PC-3 (cell line): ENCODE data around the gene USP25. TPM values are rescaled to one million over a fixed set of nuclear protein-coding genes. Genes with fewer than 3 reads are reported as not detected.
A peak's percentile ranks its signal among the peaks of the same experiment; 100 is the strongest.

Experiments used
- ATAC-seq: fragments of 200-7000 bp; cut with Tn5 transposase; 2 replicates; pipeline ENCODE4 v1.9.1; 2020; ENCODE audit warnings: mild to moderate bottlenecking, moderate library complexity
- BruUV-seq: library from RNA; stranded (reverse); fragments of 400-500 nt; replicated peaks from 2 replicates; lab custom pipeline; 2021; lab: Mats Ljungman, UMichigan
- CTCF ChIA-PET: fragments of 300-600 bp; sonication (Branson Sonifier 250); formaldehyde crosslinking; loops from one replicate; lab custom pipeline; 2022; ENCODE audit warnings: antibody characterized with exemption; lab: Charles Lee
- POLR2A ChIA-PET: fragments of 300-600 bp; sonication (Branson Sonifier 250); formaldehyde crosslinking; loops from one replicate; lab custom pipeline; 2022; ENCODE audit warnings: antibody characterized with exemption; ENCODE audit not compliant: unreplicated experiment; lab: Charles Lee
- DNase-seq: peaks from one replicate; pipeline ENCODE4 v3.0.0-alpha.2; 2015
- H2AFZ ChIP-seq: fragments of 300-600 bp; sonication (generic); 2 replicates; pipeline ENCODE4 v1.6.0; 2016; ENCODE audit warnings: antibody characterized with exemption, low read length
- H3F3A ChIP-seq: fragments of 300-600 bp; sonication (generic); one replicate; pipeline ENCODE4 v1.6.0; 2017; ENCODE audit warnings: antibody characterized with exemption, low read length, control low read depth, mild to moderate bottlenecking; ENCODE audit not compliant: unreplicated experiment
- H3K27ac ChIP-seq: fragments of 300-600 bp; sonication (generic); 2 replicates; pipeline ENCODE4 v1.5.1; 2016; ENCODE audit warnings: mild to moderate bottlenecking, low read length
- H3K27me3 ChIP-seq: fragments of 300-600 bp; sonication (generic); 2 replicates; pipeline ENCODE4 v1.6.1; 2016; ENCODE audit warnings: low read length, mixed read lengths
- H3K36me3 ChIP-seq: fragments of 300-600 bp; sonication (generic); 2 replicates; pipeline ENCODE4 v1.6.1; 2016; ENCODE audit warnings: low read depth, mixed run types, low read length, mixed read lengths
- H3K4me1 ChIP-seq: fragments of 300-600 bp; sonication (generic); 2 replicates; pipeline ENCODE4 v1.5.1; 2016; ENCODE audit warnings: low read length; ENCODE audit not compliant: insufficient read depth
- H3K4me2 ChIP-seq: fragments of 300-600 bp; sonication (generic); 2 replicates; pipeline ENCODE4 v1.6.0; 2016; ENCODE audit warnings: low read length
- H3K4me3 ChIP-seq: fragments of 300-600 bp; sonication (generic); 2 replicates; pipeline ENCODE4 v1.5.1; 2016; ENCODE audit warnings: mild to moderate bottlenecking, low read length, mixed read lengths
- H3K79me2 ChIP-seq: fragments of 300-600 bp; sonication (generic); 2 replicates; pipeline ENCODE4 v1.6.1; 2017; ENCODE audit warnings: low read length, mixed read lengths
- H3K9ac ChIP-seq: fragments of 300-600 bp; sonication (generic); 2 replicates; pipeline ENCODE4 v1.6.0; 2016; ENCODE audit warnings: mild to moderate bottlenecking, low read length
- H3K9me2 ChIP-seq: fragments of 300-600 bp; sonication (generic); replicated peaks from 2 replicates; pipeline ENCODE4 v1.6.1; 2016; ENCODE audit warnings: mixed run types, low read length, mixed read lengths
- H3K9me3 ChIP-seq: fragments of 300-600 bp; sonication (generic); 2 replicates; pipeline ENCODE4 v1.6.1; 2016; ENCODE audit warnings: low read length, mixed read lengths
- H4K20me1 ChIP-seq: fragments of 300-600 bp; sonication (generic); 2 replicates; pipeline ENCODE4 v1.6.1; 2016; ENCODE audit warnings: low read length, mixed read lengths
- CTCF ChIP-seq: fragments of 300-600 bp; sonication (generic); conservative IDR thresholded peaks from 2 replicates; pipeline ENCODE4 v1.5.1; 2017; ENCODE audit warnings: antibody characterized with exemption, low read depth, mild to moderate bottlenecking, low read length
- EZH2 ChIP-seq: fragments of 300-600 bp; sonication (generic); IDR thresholded peaks from one replicate; pipeline ENCODE4 v1.6.1; 2017; ENCODE audit warnings: antibody characterized with exemption, mild to moderate bottlenecking, low read length; ENCODE audit not compliant: unreplicated experiment
- EZH2phosphoT487 ChIP-seq: fragments of 300-600 bp; sonication (generic); IDR thresholded peaks from 2 replicates; pipeline ENCODE4 v1.6.1; 2018; ENCODE audit warnings: mild to moderate bottlenecking, antibody characterized with exemption, low read length, borderline replicate concordance
- intact Hi-C: fragments of 100-400 bp; cut with micrococcal nuclease; formaldehyde crosslinking; loops from 2 replicates; pipeline ENCODE4 v1.9.0; 2023
- total RNA-seq: library from RNA; depleted of rRNA; stranded (reverse); fragments of >200 nt; gene quantifications from 2 replicates; pipeline ENCODE4 v1.2.3, GENCODE V29; 2014

Gene USP25
- total RNA-seq, 1 experiment from 2014 or later = 54.4 TPM

DNA sequence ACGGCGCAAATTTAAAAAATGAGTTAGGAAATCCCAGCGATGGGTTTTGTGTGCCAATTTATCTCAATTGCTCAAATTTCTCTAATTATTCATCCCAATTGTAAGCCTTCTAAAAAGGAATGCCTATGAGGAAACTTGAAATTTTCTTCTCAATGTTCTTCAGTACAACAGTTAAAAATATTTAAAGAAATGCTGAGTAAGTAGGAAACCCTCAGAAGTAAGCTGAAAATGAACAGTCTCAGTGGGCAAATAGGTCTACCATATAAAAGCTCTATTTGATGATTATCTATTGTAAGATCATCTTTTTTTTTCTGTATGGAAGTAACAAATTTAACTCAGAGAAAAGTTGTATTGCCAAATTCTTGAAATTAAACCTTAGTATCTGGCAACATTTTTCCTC, 1.7 kb upstream of the USP25 start:
- ATAC-seq = no peak
- Histone ChIP-seq H3K9ac (no peak overlapping the region), H3K9me3 (no peaks in the 10 kb centered on the region), H3K27me3 (no peaks in the 10 kb centered on the region), H3K4me3 (no peak overlapping the region), H3K79me2 (peaks cover 28% of the 10 kb centered on the region), H2AFZ (no peak overlapping the region), H3K4me2 (no peak overlapping the region), H4K20me1 (peaks cover 15% of the 10 kb centered on the region), H3K4me1 (peaks cover 15% of the 10 kb centered on the region), H3F3A (no peaks in the 10 kb centered on the region), H3K9me2 (no peaks in the 10 kb centered on the region), H3K27ac (no peak overlapping the region), H3K36me3 (no peaks in the 10 kb centered on the region)
- intact Hi-C loops = loop anchor here (2.0 kb wide), 2 partner anchors 45 to 61 kb away; no protein-coding TSS in a partner anchor
- ChIA-PET POLR2A (no interaction called here), CTCF (no interaction called here)
- TF ChIP-seq EZH2 = no peak
- no peak for TF ChIP-seq CTCF
- TF ChIP-seq EZH2phosphoT487 = no peak
- no TSS peak for BruUV-seq
- DNase-seq = no peak

DNA sequence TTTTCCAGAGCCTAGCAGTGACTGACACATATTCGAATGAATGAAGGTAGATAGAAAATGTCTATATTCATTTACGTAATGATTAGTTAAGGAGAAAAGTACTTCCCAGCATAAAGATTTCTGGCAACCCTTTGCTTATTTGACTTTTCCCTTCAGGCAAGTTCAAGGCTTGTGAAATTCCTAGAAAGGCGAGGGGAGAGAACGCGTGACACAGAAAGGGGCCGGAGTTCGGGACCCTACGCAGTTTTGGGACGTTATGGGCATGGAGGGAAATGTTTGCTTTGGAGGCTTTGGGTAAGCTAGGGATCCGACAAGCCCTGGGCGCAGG, 472 bp upstream of the USP25 start:
- H3F3A ChIP-seq = no peaks in the 10 kb centered on the region
- no peaks in the 10 kb centered on the region for H3K9me3 ChIP-seq
- H3K79me2 ChIP-seq = peaks cover 41% of the 10 kb centered on the region
- H3K9ac ChIP-seq = peak overlapping the region; percentile 58
- H3K9me2 ChIP-seq = no peaks in the 10 kb centered on the region
- BruUV-seq = TSS peak; percentile 46
- no peaks in the 10 kb centered on the region for H3K36me3 ChIP-seq
- intact Hi-C loops = loop anchor here (1.0 to 2.0 kb wide), 4 partner anchors 23 to 137 kb away; no protein-coding TSS in a partner anchor
- peak overlapping the region; percentile 82 for H3K4me2 ChIP-seq
- peaks cover 17% of the 10 kb centered on the region for H3K4me1 ChIP-seq
- peak overlapping the region; percentile 18; the same call in 1 of the 2 replicates for H3K27ac ChIP-seq
- POLR2A ChIA-PET = no interaction called here
- CTCF ChIA-PET = interaction anchor here (0.8 to 1.1 kb wide), 2 partner anchors 17 to 137 kb away, joined by 3 read pairs; no protein-coding TSS in a partner anchor
- DNase-seq (no peak), ATAC-seq (no peak)
- H2AFZ ChIP-seq = peak overlapping the region; percentile 95
- no peaks in the 10 kb centered on the region for H3K27me3 ChIP-seq
- peak overlapping the region; percentile 69 for H3K4me3 ChIP-seq
- no peak for TF ChIP-seq EZH2phosphoT487
- TF ChIP-seq CTCF = no peak
- TF ChIP-seq EZH2 = no peak
- H4K20me1 ChIP-seq = peaks cover 27% of the 10 kb centered on the region

DNA sequence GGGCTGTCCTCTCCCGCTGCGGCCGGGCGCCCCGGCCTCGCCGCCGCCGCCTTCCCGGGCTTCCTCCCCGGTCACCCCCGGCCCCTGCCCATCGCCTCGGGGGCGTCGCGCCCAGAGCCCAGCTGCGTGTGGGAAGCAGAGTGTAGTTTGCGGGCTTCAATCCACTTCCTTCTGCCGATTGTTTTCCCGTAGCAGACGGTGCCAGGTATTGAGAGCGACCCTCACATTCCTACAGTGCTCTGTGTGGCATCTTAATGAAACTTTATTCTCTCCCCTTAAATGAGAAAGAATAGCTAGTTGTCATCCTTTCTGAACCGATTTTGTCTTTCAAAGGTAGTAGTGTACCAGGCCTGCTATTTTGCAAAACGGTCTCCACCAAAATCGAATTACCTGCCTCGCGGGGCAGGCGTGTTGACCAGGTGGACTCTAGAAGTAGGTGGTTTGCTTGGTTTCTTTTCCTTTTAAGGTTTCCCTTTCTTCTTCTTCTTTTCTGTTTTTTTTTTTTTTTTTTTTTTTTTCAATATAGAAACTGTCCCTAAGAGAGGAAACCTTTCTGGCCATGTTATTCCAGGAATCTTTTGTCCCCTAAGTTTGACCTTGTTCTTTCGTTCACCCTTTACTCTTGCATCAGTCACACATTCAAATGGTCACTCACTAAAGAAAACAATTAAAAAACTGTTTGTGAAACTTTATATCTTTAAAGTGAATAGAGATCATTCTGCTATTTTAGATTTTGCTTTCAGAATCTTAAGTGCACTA, 881 bp downstream of the USP25 start:
- peaks cover 40% of the 10 kb centered on the region for H4K20me1 ChIP-seq
- ATAC-seq (no peak; the same call in 1 of the 2 replicates), DNase-seq (peak; percentile 25)
- no peaks in the 10 kb centered on the region for H3K27me3 ChIP-seq
- 0 out of 2 replicates have a peak overlapping the region, but pooled peaks have one; percentile 24 for H2AFZ ChIP-seq
- POLR2A ChIA-PET = interaction anchor here (0.6 kb wide), 1 partner anchor 28 kb away, joined by 4 read pairs; no protein-coding TSS in a partner anchor
- H3K9me3 ChIP-seq = no peaks in the 10 kb centered on the region
- peak overlapping the region; percentile 85 for H3K4me3 ChIP-seq
- no peak for TF ChIP-seq EZH2phosphoT487
- no peak for TF ChIP-seq CTCF
- no peak for TF ChIP-seq EZH2
- CTCF ChIA-PET = no interaction called here
- peak overlapping the region; percentile 88 for H3K4me2 ChIP-seq
- peak overlapping the region; percentile 58 for H3K27ac ChIP-seq
- intact Hi-C loops = loop anchor here (5.0 to 10.0 kb wide), 2 partner anchors 676 to 1348 kb away; partner anchors contain the start of gene HSPA13
- peak overlapping the region; percentile 89 for H3K9ac ChIP-seq
- H3K79me2 ChIP-seq = peaks cover 54% of the 10 kb centered on the region
- H3K36me3 ChIP-seq = no peaks in the 10 kb centered on the region
- TSS peak; percentile 79 for BruUV-seq
- H3K4me1 ChIP-seq = peaks cover 23% of the 10 kb centered on the region
- no peaks in the 10 kb centered on the region for H3F3A ChIP-seq
- no peaks in the 10 kb centered on the region for H3K9me2 ChIP-seq
